Measurements from ENCODE around the gene PHLDA1.

The PHLDA1 gene

DNA sequence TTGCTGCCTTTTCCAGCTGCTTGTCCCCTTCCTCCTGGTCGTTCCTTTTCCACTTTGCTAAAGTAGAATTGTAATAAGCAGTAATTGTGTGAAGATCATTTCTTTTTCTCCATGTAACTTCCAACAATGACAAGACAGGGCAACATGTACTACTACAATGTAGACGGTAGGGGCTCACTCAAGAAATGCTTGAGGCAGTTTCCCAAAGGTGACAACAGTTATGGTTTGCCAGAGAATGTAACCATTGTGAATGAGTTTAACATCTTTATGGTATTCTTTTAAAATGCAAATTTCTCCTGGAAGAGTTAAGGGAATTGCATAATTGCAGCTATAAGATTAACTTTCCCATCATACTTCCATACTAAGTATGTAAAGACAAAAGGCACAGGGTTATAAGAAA, 23.8 kb upstream of the PHLDA1 start:
- TF ChIP-seq CTCF (IDR thresholded peaks at IDR 0.05) (no peak), ZFX (IDR thresholded peaks at IDR 0.05; ENCODE audit: borderline replicate concordance) (no peak)
- H3K27ac ChIP-seq = no peak overlapping the region

- peak overlapping the region; percentile 4; the same call in 1 of the 2 replicates for H3K27ac ChIP-seq
- TF ChIP-seq ZFX (IDR thresholded peaks at IDR 0.05; ENCODE audit: borderline replicate concordance) (no peak), CTCF (IDR thresholded peaks at IDR 0.05) (no peak)
These were observed 18.1 kb upstream of the PHLDA1 start for GRCh38 chr12:76049575-76050251.

- TF ChIP-seq ZFX (IDR thresholded peaks at IDR 0.05; ENCODE audit: borderline replicate concordance) = no peak
- TF ChIP-seq CTCF (IDR thresholded peaks at IDR 0.05) = no peak
- H3K27ac ChIP-seq = no peak overlapping the region
These were observed 16.2 kb upstream of the PHLDA1 start for GRCh38 chr12:76047742-76048141.

- no peak overlapping the region for H3K27ac ChIP-seq
- TF ChIP-seq ZFX (IDR thresholded peaks at IDR 0.05; ENCODE audit: borderline replicate concordance) (no peak), CTCF (IDR thresholded peaks at IDR 0.05) (no peak)
These were observed 15.5 kb upstream of the PHLDA1 start for GRCh38 chr12:76047060-76047459.

DNA sequence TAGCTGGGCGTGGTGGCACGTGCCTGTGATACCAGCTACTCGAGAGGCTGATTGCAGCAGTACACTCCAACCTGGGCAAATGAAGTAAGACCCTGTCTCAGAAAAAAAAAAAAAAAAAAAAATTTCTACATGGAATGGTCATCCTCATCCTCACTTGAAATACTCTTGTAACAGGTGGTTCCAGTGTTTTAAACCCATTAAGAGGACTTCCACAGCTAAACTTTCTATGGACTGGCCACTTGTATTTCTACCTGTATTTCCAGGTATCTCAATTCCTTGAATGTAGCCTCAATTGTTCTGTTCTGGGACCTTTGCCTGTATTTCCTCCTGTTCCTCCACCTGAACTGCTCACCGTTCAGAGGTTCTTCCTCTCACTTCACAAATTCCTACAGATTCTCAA, 11.8 kb upstream of the PHLDA1 start:
- TF ChIP-seq CTCF (IDR thresholded peaks at IDR 0.05) = no peak
- no peak for TF ChIP-seq ZFX (IDR thresholded peaks at IDR 0.05; ENCODE audit: borderline replicate concordance)
- no peak overlapping the region for H3K27ac ChIP-seq

DNA sequence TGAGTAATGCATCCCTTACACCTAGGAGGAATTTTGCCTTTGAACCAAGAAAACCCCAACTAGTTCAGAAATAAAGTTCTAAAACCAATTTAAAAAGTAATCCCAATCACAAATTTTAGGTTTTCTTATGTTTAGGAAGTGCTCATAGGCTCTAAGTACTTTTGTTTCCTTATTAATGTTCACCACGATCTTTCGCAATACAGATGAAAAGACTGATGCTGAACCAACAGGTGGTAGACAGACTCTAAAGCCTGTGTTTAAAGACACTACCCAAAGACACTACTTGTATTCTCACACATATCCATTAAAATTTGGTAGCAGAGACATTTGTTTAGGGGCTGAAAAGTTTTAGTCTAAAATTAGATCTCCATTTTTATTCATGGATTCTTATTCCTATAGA, 10.6 kb upstream of the PHLDA1 start:
- no peak for TF ChIP-seq ZFX (IDR thresholded peaks at IDR 0.05; ENCODE audit: borderline replicate concordance)
- no peak for TF ChIP-seq CTCF (IDR thresholded peaks at IDR 0.05)

DNA sequence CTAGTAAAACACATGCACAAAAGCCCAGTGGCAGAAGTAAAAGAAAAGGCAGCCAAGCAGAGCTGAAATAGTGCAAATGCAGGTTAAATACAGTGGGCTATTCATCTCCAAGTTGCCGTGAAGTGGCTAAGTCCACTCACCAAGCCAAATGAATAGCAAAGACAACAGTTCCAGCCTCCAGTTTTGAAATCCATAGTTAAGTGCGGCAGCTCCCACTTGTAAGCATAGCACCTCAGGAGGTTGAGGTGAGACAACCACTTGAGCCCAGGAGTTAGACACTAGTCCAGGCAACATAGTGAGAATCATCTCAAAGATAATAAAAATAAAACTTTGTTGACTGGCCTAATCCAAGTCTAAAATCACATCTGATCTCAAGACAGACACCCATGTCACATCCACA, 9.8 kb upstream of the PHLDA1 start:
- TF ChIP-seq CTCF (IDR thresholded peaks at IDR 0.05) (no peak), ZFX (IDR thresholded peaks at IDR 0.05; ENCODE audit: borderline replicate concordance) (no peak)
- H3K27ac ChIP-seq = peak overlapping the region; percentile 10; the same call in 1 of the 2 replicates

More for the DNA sequence above, 10.6 kb upstream of the PHLDA1 start:
- no peak overlapping the region for H3K27ac ChIP-seq
